K562 (cell line): ENCODE measurements around the gene MSL2. TPM values are rescaled to one million over a fixed set of nuclear protein-coding genes. Genes with fewer than 3 reads are reported as not detected.
A peak's percentile ranks its signal among the peaks of the same experiment; 100 is the strongest.

Experiments used
- DMBX1 ChIP-seq: fragments of 250-450 bp; sonication (Bioruptor Pico); IDR thresholded peaks from 2 replicates; pipeline ENCODE4 v1.8.0; 2022; ENCODE audit warnings: inconsistent platforms, mild to moderate bottlenecking, moderate library complexity, borderline replicate concordance
- DNMT1 ChIP-seq: fragments of 450-650 bp; IDR thresholded peaks from 2 replicates; pipeline ENCODE4 v1.6.1; 2016; ENCODE audit warnings: antibody characterized with exemption, mild to moderate bottlenecking
- FIP1L1 ChIP-seq: fragments of 200-400 bp; formaldehyde crosslinking; IDR thresholded peaks from 2 replicates; pipeline ENCODE4 v1.6.1; 2018; ENCODE audit warnings: mild to moderate bottlenecking, low read depth, low read length; ENCODE audit not compliant: poor library complexity, severe bottlenecking
- HNRNPH1 ChIP-seq: fragments of 200-400 bp; formaldehyde crosslinking; optimal IDR thresholded peaks from 2 replicates; pipeline ENCODE3; 2017; ENCODE audit warnings: low read depth, mild to moderate bottlenecking, low read length, moderate library complexity
- HNRNPK ChIP-seq: fragments of 200-400 bp; formaldehyde crosslinking; IDR thresholded peaks from one replicate; pipeline ENCODE4 v1.6.1; 2018; ENCODE audit warnings: mild to moderate bottlenecking, low read depth, low read length; ENCODE audit not compliant: poor library complexity, severe bottlenecking
- MITF ChIP-seq: IDR thresholded peaks from 2 replicates; pipeline ENCODE4 v1.6.1; 2014; ENCODE audit warnings: antibody characterized with exemption
- MNT ChIP-seq, 2 experiments: fragments of 450-650 bp; conservative IDR thresholded peaks; 2 replicates each; pipeline ENCODE4 v1.6.1; 2017; ENCODE audit warnings: mild to moderate bottlenecking in 2 of 2, moderate library complexity in 2 of 2
- MYBL2 ChIP-seq, 2 experiments: fragments of 450-650 bp in 1 of 2; sonication (generic) in 1 of 2; formaldehyde crosslinking in 1 of 2; IDR thresholded peaks; 2 replicates each; pipeline versions ENCODE4 v1.6.1 to v1.8.1; 2017 to 2022; ENCODE audit warnings: borderline replicate concordance in 1 of 2, inconsistent platforms in 1 of 2, low read depth in 1 of 2, mild to moderate bottlenecking in 1 of 2, missing genetic modification reagents in 1 of 2, moderate library complexity in 1 of 2
- NCOA1 ChIP-seq: fragments of 450-650 bp; IDR thresholded peaks from 2 replicates; pipeline ENCODE4 v1.6.1; 2016; ENCODE audit warnings: low read depth
- NFYB ChIP-seq: IDR thresholded peaks from 2 replicates; pipeline ENCODE4 v1.6.1; 2011; ENCODE audit warnings: mild to moderate bottlenecking, moderate library complexity; ENCODE audit not compliant: insufficient read length; ENCODE audit errors: extremely low read depth
- NR0B1 ChIP-seq: fragments of 450-650 bp; IDR thresholded peaks from one replicate; pipeline ENCODE4 v1.6.1; 2018; ENCODE audit warnings: mild to moderate bottlenecking, moderate library complexity; ENCODE audit not compliant: partially characterized antibody
- NR2C2 ChIP-seq, 2 experiments: fragments of 200-800 bp in 1 of 2; sonication (Bioruptor generic) in 1 of 2; sonication (generic) in 1 of 2; formaldehyde crosslinking in 1 of 2; IDR thresholded peaks; 2 replicates each; pipeline versions ENCODE4 v1.6.1 to v1.8.0; 2016 to 2022; ENCODE audit warnings: mild to moderate bottlenecking in 1 of 2, missing compliant biosample characterization in 1 of 2, missing genetic modification characterization in 1 of 2, missing genetic modification reagents in 1 of 2
- SAFB ChIP-seq: fragments of 200-400 bp; formaldehyde crosslinking; IDR thresholded peaks from 2 replicates; pipeline ENCODE4 v1.6.1; 2017; ENCODE audit warnings: low read depth, low read length, borderline replicate concordance
- SMAD1 ChIP-seq: fragments of 150-350 bp; IDR thresholded peaks from 2 replicates; pipeline ENCODE4 v1.6.1; 2014; ENCODE audit warnings: low read length, low read depth; ENCODE audit not compliant: partially characterized antibody
- TCFL5 ChIP-seq: fragments of 250-450 bp; sonication (Bioruptor Pico); conservative IDR thresholded peaks from 2 replicates; pipeline ENCODE4 v1.6.1; 2021; ENCODE audit warnings: mild to moderate bottlenecking, moderate library complexity, matching md5 sums
- UBTF ChIP-seq, 2 experiments: IDR thresholded peaks; 2 replicates each; pipeline ENCODE4 v1.6.1; 2012; ENCODE audit warnings: improper control_type of control experiment in 2 of 2, low read depth in 2 of 2, low read length in 2 of 2, borderline replicate concordance in 1 of 2
- ZNF277 ChIP-seq: fragments of 250-450 bp; sonication (Bioruptor Pico); IDR thresholded peaks from 2 replicates; pipeline ENCODE4 v1.8.0; 2022; ENCODE audit warnings: inconsistent platforms, mild to moderate bottlenecking, moderate library complexity, borderline replicate concordance
- ZNF57 ChIP-seq: fragments of 450-650 bp; formaldehyde crosslinking; IDR thresholded peaks from 2 replicates; pipeline ENCODE4 v1.4.0; 2020; ENCODE audit warnings: mild to moderate bottlenecking, moderate library complexity
- polyA plus RNA-seq, 8 experiments: library from polyadenylated mRNA; depleted of rRNA in 4 of 8; stranded (reverse) in 5 of 8; unstranded in 3 of 8; fragments of >200 nt; fragmentation: Nextera tagmentation in 2 of 8; fragmentation: Illumina TruSeq in 1 of 8; extraction: Ambion mirVana in 2 of 8; extraction: Trizol in 1 of 8; gene quantifications; 2 replicates each; pipeline versions ENCODE4 v1.2.1 to v1.2.3, GENCODE V29; 2011 to 2014; ENCODE audit warnings: inconsistent platforms in 1 of 8, missing spikeins in 1 of 8
- total RNA-seq, 7 experiments: library from RNA; depleted of rRNA in 6 of 7; stranded (reverse); fragments of >200 nt in 6 of 7; fragmentation: Illumina TruSeq in 2 of 7; extraction: Trizol in 2 of 7; gene quantifications; 2 replicates each; pipeline versions ENCODE4 v1.2.1 to v1.2.3, GENCODE V29; 2011 to 2021; ENCODE audit warnings: low replicate concordance in 1 of 7

MSL2 gene
- total and polyA plus RNA-seq, 9 of the 15 experiments (the other 6 are each of a cell fraction or from before 2014, with no cell fraction given): 1.9 to 19.9 (median 9.1) TPM

GRCh38 chr3:136196064-136196400, at the start of gene MSL2 (continued):
- TF ChIP-seq ZNF277 (CRISPR knock-in tag): no peak
- no peak for TF ChIP-seq SAFB
- no peak for TF ChIP-seq FIP1L1
- TF ChIP-seq SMAD1: no peak
- no peak for TF ChIP-seq HNRNPH1
- TF ChIP-seq NR0B1: no peak
- no peak for TF ChIP-seq NR2C2 (CRISPR knock-in tag; IDR thresholded peaks at IDR 0.05)
- peak; percentile 63; the same call in 1 of the 2 replicates for TF ChIP-seq NR2C2 (tag; IDR thresholded peaks at IDR 0.05)
- no peak for TF ChIP-seq NCOA1
- TF ChIP-seq HNRNPK: no peak
- TF ChIP-seq MYBL2 (IDR thresholded peaks at IDR 0.05; ENCODE audit: low read depth): peak; percentile 68; the same call in 1 of the 2 replicates
- no peak for TF ChIP-seq MYBL2 (CRISPR knock-in tag; IDR thresholded peaks at IDR 0.05; ENCODE audit: borderline replicate concordance)
- TF ChIP-seq UBTF (IDR thresholded peaks at IDR 0.05; ENCODE audit: borderline replicate concordance in 1 of 2, low read depth in 2 of 2, low read length in 2 of 2): no peak; a peak in 1 of 4 replicates
- no peak for TF ChIP-seq DMBX1
- TF ChIP-seq NFYB: no peak
- no peak for TF ChIP-seq MITF
- TF ChIP-seq TCFL5 (CRISPR knock-in tag): no peak
- TF ChIP-seq ZNF57: no peak
- no peak for TF ChIP-seq MNT (conservative IDR thresholded peaks at IDR 0.05)
- no peak for TF ChIP-seq DNMT1
